Activated CD4-positive, alpha-beta T cell treated with anti-CD3 and anti-CD28 coated beads, Interleukin-10, Interleukin-2, amounts not matched to agents 100 ng/mL and 50 ng/mL, durations not matched to agents 16 hours and 8 hours (primary cell): Measurements from ENCODE around the gene SRP72.
A peak's percentile ranks its signal among the peaks of the same experiment; 100 is the strongest.

Experiments used
- DNase-seq: peaks from one replicate; pipeline ENCODE4 v3.0.0-alpha.2; 2020

Gene SRP72

GRCh38 chr4:56551516-56551915 is 84.1 kb downstream of the SRP72 start:
- no peak for DNase-seq

GRCh38 chr4:56552273-56552672 is 84.9 kb downstream of the SRP72 start:
- DNase-seq: peak; percentile 4
